ENCODE measurements around the gene ARHGAP22. TPM values are rescaled to one million over a fixed set of nuclear protein-coding genes. Genes with fewer than 3 reads are reported as not detected.

The ARHGAP22 gene
- total RNA-seq, 1 donor from 2014 or later = 5.1 TPM

DNA sequence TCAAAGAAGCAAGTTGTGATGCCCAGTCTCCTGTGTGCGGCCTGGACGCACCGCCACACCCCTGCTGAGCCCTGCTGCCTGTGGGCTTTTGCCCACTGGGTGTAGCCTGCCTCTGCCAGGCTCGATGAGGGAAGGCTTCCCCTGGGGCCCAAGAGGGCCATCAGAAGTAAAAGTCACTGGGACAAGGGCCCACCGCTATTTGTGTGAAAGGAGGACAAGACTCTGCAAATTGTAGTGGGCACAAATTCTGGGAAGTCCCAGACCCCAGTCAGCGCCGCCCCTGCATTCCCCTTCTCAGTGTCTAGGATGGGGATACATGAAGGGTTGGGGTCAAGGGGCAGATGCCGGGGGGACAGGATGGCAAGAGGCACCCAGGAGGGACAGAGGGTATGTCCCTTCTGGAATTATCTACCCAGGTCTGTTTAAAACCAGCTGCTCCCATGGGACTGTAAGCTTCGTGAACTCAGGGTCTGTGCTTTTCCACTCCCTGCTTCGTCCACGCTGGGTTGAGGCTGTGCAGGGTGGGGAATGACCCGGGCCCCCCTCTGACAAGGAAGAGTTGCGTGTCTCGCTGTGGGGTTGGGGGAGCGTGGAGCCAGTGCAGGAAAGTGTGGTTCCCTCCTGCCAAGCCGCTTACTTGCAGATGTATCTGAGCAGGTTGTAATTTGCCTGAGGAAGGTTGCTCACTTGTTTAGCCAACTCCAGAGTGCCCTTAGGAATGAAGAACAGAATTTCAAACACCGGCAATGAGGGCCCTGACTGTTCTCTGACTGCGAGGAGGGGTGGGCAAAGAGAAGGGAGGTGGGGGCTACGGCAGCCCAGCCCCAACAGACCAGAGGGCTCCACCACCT lies 151.2 kb downstream of the ARHGAP22 start:
- H3K9me3 Mint-ChIP-seq = no peaks in the 10 kb centered on the region
- H3K4me3 Mint-ChIP-seq = no peak overlapping the region
- peaks cover under 1% of the 10 kb centered on the region for H3K27me3 Mint-ChIP-seq
- H3K27ac Mint-ChIP-seq = peak overlapping the region; percentile 41
- no peaks in the 10 kb centered on the region for H3K4me1 Mint-ChIP-seq (ENCODE audit: unreplicated experiment)
- no peaks in the 10 kb centered on the region for H3K36me3 Mint-ChIP-seq
- no peak for TF ChIP-seq CTCF (conservative IDR thresholded peaks at IDR 0.05)
- DNase-seq (ENCODE audit: extremely low spot score, unreplicated experiment) = peak; percentile 55

GRCh38 chr10:48452879-48453412 lies 151.9 kb downstream of the ARHGAP22 start:
- H3K27me3 Mint-ChIP-seq = peaks cover 3% of the 10 kb centered on the region
- H3K27ac Mint-ChIP-seq = peak overlapping the region; percentile 41
- no peak for TF ChIP-seq CTCF (conservative IDR thresholded peaks at IDR 0.05)

GRCh38 chr10:48451969-48452878 lies 152.6 kb downstream of the ARHGAP22 start:
- Mint-ChIP-seq H3K9me3 (no peaks in the 10 kb centered on the region), H3K4me1 (ENCODE audit: unreplicated experiment) (no peaks in the 10 kb centered on the region), H3K4me3 (no peak overlapping the region), H3K27ac (no peak overlapping the region), H3K36me3 (no peaks in the 10 kb centered on the region), H3K27me3 (peaks cover 3% of the 10 kb centered on the region)
- TF ChIP-seq CTCF (conservative IDR thresholded peaks at IDR 0.05) = no peak
- no peak for DNase-seq (ENCODE audit: extremely low spot score, unreplicated experiment)

More at GRCh38 chr10:48452879-48453412, 151.9 kb downstream of the ARHGAP22 start:
- DNase-seq (ENCODE audit: extremely low spot score, unreplicated experiment) = no peak
- Mint-ChIP-seq H3K9me3 (no peaks in the 10 kb centered on the region), H3K36me3 (no peaks in the 10 kb centered on the region), H3K4me3 (no peak overlapping the region), H3K4me1 (ENCODE audit: unreplicated experiment) (no peaks in the 10 kb centered on the region)

GRCh38 chr10:48450741-48451466 lies 154.0 kb downstream of the ARHGAP22 start:
- Mint-ChIP-seq H3K27ac (no peak overlapping the region), H3K9me3 (no peaks in the 10 kb centered on the region), H3K36me3 (no peaks in the 10 kb centered on the region), H3K4me3 (no peak overlapping the region), H3K27me3 (peaks cover 3% of the 10 kb centered on the region), H3K4me1 (ENCODE audit: unreplicated experiment) (no peaks in the 10 kb centered on the region)
- DNase-seq (ENCODE audit: extremely low spot score, unreplicated experiment) = peak; percentile 67
- TF ChIP-seq CTCF (conservative IDR thresholded peaks at IDR 0.05) = no peak

DNA sequence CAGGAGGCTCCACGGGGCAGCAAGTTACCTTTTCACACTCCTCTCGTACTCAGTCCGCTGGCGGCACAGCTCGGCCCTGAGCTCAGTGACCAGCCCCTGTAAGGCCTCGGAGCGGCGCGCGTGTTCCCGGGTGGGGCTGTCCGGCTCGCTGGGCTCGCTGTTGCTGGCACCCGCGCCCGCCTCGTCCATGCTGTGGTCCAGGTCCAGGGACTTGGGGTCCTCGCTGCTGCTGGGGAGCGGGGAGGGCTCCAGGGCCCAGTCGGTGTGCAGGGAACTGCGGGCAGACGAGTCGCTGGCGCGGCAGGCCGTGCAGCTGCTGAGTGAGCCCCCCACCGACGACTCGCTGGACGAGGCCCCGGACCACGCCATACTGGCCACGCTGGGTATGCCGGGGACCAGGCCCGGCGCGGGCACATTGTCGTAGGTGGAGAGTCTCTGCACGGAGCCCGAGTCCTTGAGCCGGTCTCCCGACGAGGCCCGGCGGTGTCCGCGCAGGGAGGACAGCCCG lies 154.6 kb downstream of the ARHGAP22 start:
- Mint-ChIP-seq H3K27ac (no peak overlapping the region), H3K36me3 (no peaks in the 10 kb centered on the region)
- peak; percentile 71 for DNase-seq (ENCODE audit: extremely low spot score, unreplicated experiment)

More for the DNA sequence above, 154.6 kb downstream of the ARHGAP22 start:
- TF ChIP-seq CTCF (conservative IDR thresholded peaks at IDR 0.05) = no peak
- Mint-ChIP-seq H3K4me3 (no peak overlapping the region), H3K9me3 (no peaks in the 10 kb centered on the region), H3K27me3 (peaks cover 3% of the 10 kb centered on the region), H3K4me1 (ENCODE audit: unreplicated experiment) (no peaks in the 10 kb centered on the region)
